ENCODE results near the gene TUB. TPM values are rescaled to one million over a fixed set of nuclear protein-coding genes. Genes with fewer than 3 reads are reported as not detected.

TUB gene
- polyA plus RNA-seq, 1 of the 3 experiments (the other 2 are of a cell fraction) = 11.3 TPM

DNA sequence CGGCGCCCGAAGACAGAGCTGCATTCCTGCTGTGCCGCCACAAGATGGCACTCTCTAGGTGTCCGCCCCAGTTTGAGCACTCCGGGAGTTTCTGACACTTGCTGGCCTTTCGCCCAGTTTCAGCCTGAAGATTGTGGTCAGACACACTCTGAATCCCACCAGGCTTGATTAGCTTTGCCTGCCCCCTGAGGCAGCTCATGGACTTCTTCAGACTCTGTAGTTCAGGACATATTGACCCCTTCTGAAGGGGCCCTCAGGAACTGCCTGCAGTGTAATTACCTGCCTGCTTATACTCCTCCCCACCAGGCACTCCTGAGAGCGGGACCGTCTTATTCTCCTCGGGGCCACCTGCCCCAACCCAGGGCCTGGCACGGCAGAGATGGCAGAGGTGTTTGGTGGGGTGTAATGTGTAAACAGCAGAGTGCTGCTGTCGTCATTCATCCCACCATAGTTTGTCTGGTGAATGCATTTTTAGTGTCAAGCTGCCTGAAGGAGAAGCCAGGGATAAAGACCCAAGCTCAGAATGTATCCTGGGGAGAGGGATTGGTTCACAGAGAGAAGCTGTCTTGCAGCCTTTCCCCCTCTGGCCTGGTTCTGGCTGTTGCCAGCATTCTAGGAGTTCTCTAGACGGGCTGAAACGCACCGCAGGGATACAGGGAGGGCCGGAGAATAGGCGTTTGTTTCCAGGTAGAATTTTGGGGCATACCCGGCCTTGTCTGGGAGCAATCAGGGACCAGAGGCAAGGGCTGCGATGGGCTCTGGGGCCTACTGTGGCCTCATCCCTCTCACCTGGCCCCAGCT is 47.5 kb upstream of the TUB start:
- H3K4me3 ChIP-seq (ENCODE audit: low read depth in 2 of 2, low read length in 1 of 2) = no peak overlapping the region
- peak; percentile 91 for DNase-seq
- no peaks in the 10 kb centered on the region for H4K20me1 ChIP-seq (ENCODE audit: insufficient read depth)
- H3K79me2 ChIP-seq (ENCODE audit: insufficient read depth) = no peaks in the 10 kb centered on the region
- ChIA-PET POLR2A (interaction anchor here (0.7 to 2.8 kb wide), 10 partner anchors 24 to 66 kb away, joined by 3 to 27 read pairs (median 4); no protein-coding TSS in a partner anchor), CTCF (interaction anchor here (0.6 to 11.3 kb wide), 30 partner anchors 11 to 571 kb away, joined by 3 to 620 read pairs (median 6); partner anchors contain the start of genes LMO1 and TUB)
- H3K36me3 ChIP-seq (replicated peaks in 1 of 2; ENCODE audit: control insufficient read depth in 1 of 2, insufficient read depth in 2 of 2, low read length in 1 of 2) = no peaks in the 10 kb centered on the region
- H2AFZ ChIP-seq (ENCODE audit: low read depth) = no peak overlapping the region
- H3K9ac ChIP-seq = no peak overlapping the region
- H3K27ac ChIP-seq (ENCODE audit: low read depth in 2 of 2, low read length in 1 of 2) = peak overlapping the region in 1 of 2 experiments; percentile 31; a peak in 1 of 4 replicates
- H3K9me2 ChIP-seq = no peaks in the 10 kb centered on the region
- 71% methylated on average over 13 of the region's 19 CpGs for WGBS (ENCODE audit: low lambda C conversion rate)
- no peaks in the 10 kb centered on the region for H3K27me3 ChIP-seq (ENCODE audit: insufficient read depth)
- no peaks in the 10 kb centered on the region for H3F3A ChIP-seq (replicated peaks; ENCODE audit: insufficient read depth)
- peaks cover 0 to 46% of the 10 kb centered on the region in 2 experiments; a peak in 1 of 4 replicates for H3K4me1 ChIP-seq (ENCODE audit: control insufficient read depth in 1 of 2, insufficient read depth in 2 of 2, low read depth in 1 of 2, low read length in 1 of 2)
- H3K9me3 ChIP-seq = no peaks in the 10 kb centered on the region
- no peak overlapping the region for H3K4me2 ChIP-seq
- peak; percentile 79; the same call in 1 of the 2 replicates for TF ChIP-seq NFIC (IDR thresholded peaks at IDR 0.05; ENCODE audit: borderline replicate concordance)
- TF ChIP-seq TEAD4 (IDR thresholded peaks at IDR 0.05; ENCODE audit: borderline replicate concordance, insufficient read depth) = no peak
- no peak for TF ChIP-seq USF2 (IDR thresholded peaks at IDR 0.05; ENCODE audit: borderline replicate concordance, low read depth, low read length)
- TF ChIP-seq, protein P1, sequence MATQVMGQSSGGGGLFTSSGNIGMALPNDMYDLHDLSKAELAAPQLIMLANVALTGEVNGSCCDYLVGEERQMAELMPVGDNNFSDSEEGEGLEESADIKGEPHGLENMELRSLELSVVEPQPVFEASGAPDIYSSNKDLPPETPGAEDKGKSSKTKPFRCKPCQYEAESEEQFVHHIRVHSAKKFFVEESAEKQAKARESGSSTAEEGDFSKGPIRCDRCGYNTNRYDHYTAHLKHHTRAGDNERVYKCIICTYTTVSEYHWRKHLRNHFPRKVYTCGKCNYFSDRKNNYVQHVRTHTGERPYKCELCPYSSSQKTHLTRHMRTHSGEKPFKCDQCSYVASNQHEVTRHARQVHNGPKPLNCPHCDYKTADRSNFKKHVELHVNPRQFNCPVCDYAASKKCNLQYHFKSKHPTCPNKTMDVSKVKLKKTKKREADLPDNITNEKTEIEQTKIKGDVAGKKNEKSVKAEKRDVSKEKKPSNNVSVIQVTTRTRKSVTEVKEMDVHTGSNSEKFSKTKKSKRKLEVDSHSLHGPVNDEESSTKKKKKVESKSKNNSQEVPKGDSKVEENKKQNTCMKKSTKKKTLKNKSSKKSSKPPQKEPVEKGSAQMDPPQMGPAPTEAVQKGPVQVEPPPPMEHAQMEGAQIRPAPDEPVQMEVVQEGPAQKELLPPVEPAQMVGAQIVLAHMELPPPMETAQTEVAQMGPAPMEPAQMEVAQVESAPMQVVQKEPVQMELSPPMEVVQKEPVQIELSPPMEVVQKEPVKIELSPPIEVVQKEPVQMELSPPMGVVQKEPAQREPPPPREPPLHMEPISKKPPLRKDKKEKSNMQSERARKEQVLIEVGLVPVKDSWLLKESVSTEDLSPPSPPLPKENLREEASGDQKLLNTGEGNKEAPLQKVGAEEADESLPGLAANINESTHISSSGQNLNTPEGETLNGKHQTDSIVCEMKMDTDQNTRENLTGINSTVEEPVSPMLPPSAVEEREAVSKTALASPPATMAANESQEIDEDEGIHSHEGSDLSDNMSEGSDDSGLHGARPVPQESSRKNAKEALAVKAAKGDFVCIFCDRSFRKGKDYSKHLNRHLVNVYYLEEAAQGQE (IDR thresholded peaks at IDR 0.05; ENCODE audit: low read depth, low read length) = no peak
- 0 out of 2 replicates have a peak, but pooled peaks have one; percentile 13 for TF ChIP-seq NRF1 (IDR thresholded peaks at IDR 0.05; ENCODE audit: low read depth, low read length)
- TF ChIP-seq, protein P2, sequence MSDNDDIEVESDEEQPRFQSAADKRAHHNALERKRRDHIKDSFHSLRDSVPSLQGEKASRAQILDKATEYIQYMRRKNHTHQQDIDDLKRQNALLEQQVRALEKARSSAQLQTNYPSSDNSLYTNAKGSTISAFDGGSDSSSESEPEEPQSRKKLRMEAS (IDR thresholded peaks at IDR 0.05; ENCODE audit: low read depth) = no peak
- TF ChIP-seq MEF2A (IDR thresholded peaks at IDR 0.05; ENCODE audit: borderline replicate concordance, low read depth) = no peak
- TF ChIP-seq SMC3 (IDR thresholded peaks at IDR 0.05; ENCODE audit: low read depth, low read length) = peak; percentile 98
- TF ChIP-seq RCOR1 (IDR thresholded peaks at IDR 0.05; ENCODE audit: low read length) = peak; percentile 66
- peak; percentile 95 for TF ChIP-seq RAD21 (IDR thresholded peaks at IDR 0.05; ENCODE audit: low read length)
- TF ChIP-seq YY1 (IDR thresholded peaks at IDR 0.05; ENCODE audit: low read depth) = no peak
- no peak for TF ChIP-seq RXRA (IDR thresholded peaks at IDR 0.05; ENCODE audit: borderline replicate concordance, low read depth)
- no peak for TF ChIP-seq GABPA (IDR thresholded peaks at IDR 0.05; ENCODE audit: low read depth)
- TF ChIP-seq JUND (IDR thresholded peaks at IDR 0.05) = no peak
- TF ChIP-seq FOXJ3 (CRISPR knock-in tag; IDR thresholded peaks at IDR 0.05) = no peak
- no peak for TF ChIP-seq FOSL2 (IDR thresholded peaks at IDR 0.05; ENCODE audit: borderline replicate concordance, low read depth)
- TF ChIP-seq GATA2 (CRISPR knock-in tag; IDR thresholded peaks at IDR 0.05) = no peak
- TF ChIP-seq TCF12 (IDR thresholded peaks at IDR 0.05) = peak; percentile 17; the same call in 1 of the 2 replicates
- TF ChIP-seq SIN3A (IDR thresholded peaks at IDR 0.05; ENCODE audit: borderline replicate concordance, low read depth, low read length) = peak; percentile 54; the same call in 1 of the 2 replicates
- TF ChIP-seq, protein P3, sequence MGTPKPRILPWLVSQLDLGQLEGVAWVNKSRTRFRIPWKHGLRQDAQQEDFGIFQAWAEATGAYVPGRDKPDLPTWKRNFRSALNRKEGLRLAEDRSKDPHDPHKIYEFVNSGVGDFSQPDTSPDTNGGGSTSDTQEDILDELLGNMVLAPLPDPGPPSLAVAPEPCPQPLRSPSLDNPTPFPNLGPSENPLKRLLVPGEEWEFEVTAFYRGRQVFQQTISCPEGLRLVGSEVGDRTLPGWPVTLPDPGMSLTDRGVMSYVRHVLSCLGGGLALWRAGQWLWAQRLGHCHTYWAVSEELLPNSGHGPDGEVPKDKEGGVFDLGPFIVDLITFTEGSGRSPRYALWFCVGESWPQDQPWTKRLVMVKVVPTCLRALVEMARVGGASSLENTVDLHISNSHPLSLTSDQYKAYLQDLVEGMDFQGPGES (IDR thresholded peaks at IDR 0.05; ENCODE audit: low read depth, low read length) = no peak
- TF ChIP-seq EZH2phosphoT487 (IDR thresholded peaks at IDR 0.05; ENCODE audit: borderline replicate concordance, low read depth) = no peak
- TF ChIP-seq, protein P4, sequence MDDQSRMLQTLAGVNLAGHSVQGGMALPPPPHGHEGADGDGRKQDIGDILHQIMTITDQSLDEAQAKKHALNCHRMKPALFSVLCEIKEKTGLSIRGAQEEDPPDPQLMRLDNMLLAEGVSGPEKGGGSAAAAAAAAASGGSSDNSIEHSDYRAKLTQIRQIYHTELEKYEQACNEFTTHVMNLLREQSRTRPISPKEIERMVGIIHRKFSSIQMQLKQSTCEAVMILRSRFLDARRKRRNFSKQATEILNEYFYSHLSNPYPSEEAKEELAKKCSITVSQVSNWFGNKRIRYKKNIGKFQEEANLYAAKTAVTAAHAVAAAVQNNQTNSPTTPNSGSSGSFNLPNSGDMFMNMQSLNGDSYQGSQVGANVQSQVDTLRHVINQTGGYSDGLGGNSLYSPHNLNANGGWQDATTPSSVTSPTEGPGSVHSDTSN (IDR thresholded peaks at IDR 0.05) = no peak
- TF ChIP-seq, protein P5, sequence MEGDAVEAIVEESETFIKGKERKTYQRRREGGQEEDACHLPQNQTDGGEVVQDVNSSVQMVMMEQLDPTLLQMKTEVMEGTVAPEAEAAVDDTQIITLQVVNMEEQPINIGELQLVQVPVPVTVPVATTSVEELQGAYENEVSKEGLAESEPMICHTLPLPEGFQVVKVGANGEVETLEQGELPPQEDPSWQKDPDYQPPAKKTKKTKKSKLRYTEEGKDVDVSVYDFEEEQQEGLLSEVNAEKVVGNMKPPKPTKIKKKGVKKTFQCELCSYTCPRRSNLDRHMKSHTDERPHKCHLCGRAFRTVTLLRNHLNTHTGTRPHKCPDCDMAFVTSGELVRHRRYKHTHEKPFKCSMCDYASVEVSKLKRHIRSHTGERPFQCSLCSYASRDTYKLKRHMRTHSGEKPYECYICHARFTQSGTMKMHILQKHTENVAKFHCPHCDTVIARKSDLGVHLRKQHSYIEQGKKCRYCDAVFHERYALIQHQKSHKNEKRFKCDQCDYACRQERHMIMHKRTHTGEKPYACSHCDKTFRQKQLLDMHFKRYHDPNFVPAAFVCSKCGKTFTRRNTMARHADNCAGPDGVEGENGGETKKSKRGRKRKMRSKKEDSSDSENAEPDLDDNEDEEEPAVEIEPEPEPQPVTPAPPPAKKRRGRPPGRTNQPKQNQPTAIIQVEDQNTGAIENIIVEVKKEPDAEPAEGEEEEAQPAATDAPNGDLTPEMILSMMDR (IDR thresholded peaks at IDR 0.05) = peak; percentile 88
- TF ChIP-seq TAF1 (IDR thresholded peaks at IDR 0.05; ENCODE audit: borderline replicate concordance, low read depth, low read length) = no peak

Data from SK-N-SH (cell line).